ENCODE results near the gene SH3RF3. TPM values are rescaled to one million over a fixed set of nuclear protein-coding genes. Genes with fewer than 3 reads are reported as not detected.

SH3RF3 gene
- total RNA-seq, 1 donor from 2014 or later: 0.28 TPM

GRCh38 chr2:109246616-109247015, 117.6 kb downstream of the SH3RF3 start:
- peaks cover 2% of the 10 kb centered on the region for H3K27me3 Mint-ChIP-seq (ENCODE audit: insufficient read depth, low read depth)
- TF ChIP-seq EZH2 (IDR thresholded peaks at IDR 0.05): no peak
- no peak for TF ChIP-seq CTCF (IDR thresholded peaks at IDR 0.05)
- TF ChIP-seq EZH2phosphoT487 (IDR thresholded peaks at IDR 0.05): no peak
- no peak overlapping the region for H3K4me3 ChIP-seq
- H3K36me3 ChIP-seq: no peaks in the 10 kb centered on the region
- H3K4me1 Mint-ChIP-seq: peaks cover 6% of the 10 kb centered on the region
- no peaks in the 10 kb centered on the region for H3F3A ChIP-seq (ENCODE audit: low read depth)
- H3K79me2 ChIP-seq (ENCODE audit: low read depth): no peaks in the 10 kb centered on the region
- H3K27ac Mint-ChIP-seq: no peak overlapping the region
- H3K27me3 ChIP-seq: no peaks in the 10 kb centered on the region
- DNase-seq (ENCODE audit: low spot score): no peak
- H3K4me3 Mint-ChIP-seq: no peak overlapping the region
- no peak overlapping the region for H2AFZ ChIP-seq (replicated peaks)
- no peaks in the 10 kb centered on the region for H3K4me1 ChIP-seq
- H3K27ac ChIP-seq: no peak overlapping the region
- no peak overlapping the region for H3K9ac ChIP-seq
- H3K9me3 ChIP-seq (ENCODE audit: low read depth): no peaks in the 10 kb centered on the region
- H3K4me2 ChIP-seq: no peak overlapping the region
- peaks cover 3% of the 10 kb centered on the region for H3K36me3 Mint-ChIP-seq
- peaks cover 3% of the 10 kb centered on the region for H3K9me3 Mint-ChIP-seq
- no peaks in the 10 kb centered on the region for H4K20me1 ChIP-seq (ENCODE audit: low read depth)

GRCh38 chr2:109247340-109247739, 118.3 kb downstream of the SH3RF3 start:
- no peak overlapping the region for H3K4me3 ChIP-seq
- Mint-ChIP-seq H3K4me3 (no peak overlapping the region), H3K27ac (peak overlapping the region; percentile 36), H3K36me3 (peaks cover 3% of the 10 kb centered on the region), H3K9me3 (peaks cover 3% of the 10 kb centered on the region), H3K4me1 (peaks cover 6% of the 10 kb centered on the region), H3K27me3 (ENCODE audit: insufficient read depth, low read depth) (peaks cover 2% of the 10 kb centered on the region)
- no peaks in the 10 kb centered on the region for H3K79me2 ChIP-seq (ENCODE audit: low read depth)
- H4K20me1 ChIP-seq (ENCODE audit: low read depth): no peaks in the 10 kb centered on the region
- no peaks in the 10 kb centered on the region for H3K36me3 ChIP-seq
- H2AFZ ChIP-seq (replicated peaks): no peak overlapping the region
- no peak for DNase-seq (ENCODE audit: low spot score)
- H3K27ac ChIP-seq: no peak overlapping the region
- TF ChIP-seq CTCF (IDR thresholded peaks at IDR 0.05) (no peak), EZH2phosphoT487 (IDR thresholded peaks at IDR 0.05) (no peak), EZH2 (IDR thresholded peaks at IDR 0.05) (no peak)
- no peaks in the 10 kb centered on the region for H3K9me3 ChIP-seq (ENCODE audit: low read depth)
- H3F3A ChIP-seq (ENCODE audit: low read depth): no peaks in the 10 kb centered on the region
- H3K4me1 ChIP-seq: no peaks in the 10 kb centered on the region
- no peak overlapping the region for H3K4me2 ChIP-seq
- no peak overlapping the region for H3K9ac ChIP-seq
- H3K27me3 ChIP-seq: no peaks in the 10 kb centered on the region

GRCh38 chr2:109247812-109248211, 118.8 kb downstream of the SH3RF3 start:
- Mint-ChIP-seq H3K27ac (no peak overlapping the region), H3K4me1 (peaks cover 4% of the 10 kb centered on the region), H3K36me3 (peaks cover 3% of the 10 kb centered on the region), H3K4me3 (no peak overlapping the region), H3K9me3 (peaks cover 3% of the 10 kb centered on the region), H3K27me3 (ENCODE audit: insufficient read depth, low read depth) (peaks cover 2% of the 10 kb centered on the region)
- Histone ChIP-seq H3K4me3 (no peak overlapping the region), H3K27me3 (no peaks in the 10 kb centered on the region), H3K4me2 (no peak overlapping the region), H3K4me1 (no peaks in the 10 kb centered on the region), H3K27ac (no peak overlapping the region), H3K9ac (no peak overlapping the region), H3K9me3 (ENCODE audit: low read depth) (no peaks in the 10 kb centered on the region), H3K36me3 (no peaks in the 10 kb centered on the region), H4K20me1 (ENCODE audit: low read depth) (no peaks in the 10 kb centered on the region), H3K79me2 (ENCODE audit: low read depth) (no peaks in the 10 kb centered on the region), H3F3A (ENCODE audit: low read depth) (no peaks in the 10 kb centered on the region), H2AFZ (replicated peaks) (no peak overlapping the region)
- DNase-seq (ENCODE audit: low spot score): no peak
- no peak for TF ChIP-seq EZH2 (IDR thresholded peaks at IDR 0.05)
- no peak for TF ChIP-seq CTCF (IDR thresholded peaks at IDR 0.05)
- TF ChIP-seq EZH2phosphoT487 (IDR thresholded peaks at IDR 0.05): no peak
